HepG2 (cell line): Measurements from ENCODE around the gene SPG7. TPM values are rescaled to one million over a fixed set of nuclear protein-coding genes. Genes with fewer than 3 reads are reported as not detected.

Source experiments
- AGO1 ChIP-seq: fragments of 200-400 bp; formaldehyde crosslinking; IDR thresholded peaks from 2 replicates; pipeline ENCODE4 v1.6.1; 2017; ENCODE audit warnings: mild to moderate bottlenecking, low read depth, low read length, moderate library complexity; ENCODE audit not compliant: poor library complexity, severe bottlenecking
- AKAP8 ChIP-seq: sonication (generic); formaldehyde crosslinking; IDR thresholded peaks from 2 replicates; pipeline ENCODE4 v1.5.1; 2020; ENCODE audit warnings: mild to moderate bottlenecking, missing genetic modification reagents
- ARID5B ChIP-seq: IDR thresholded peaks from 2 replicates; pipeline ENCODE4 v1.4.0; 2020; ENCODE audit warnings: mild to moderate bottlenecking, missing genetic modification reagents
- FOXA3 ChIP-seq: IDR thresholded peaks from 2 replicates; pipeline ENCODE4 v1.6.1; 2016; ENCODE audit warnings: missing genetic modification reagents, missing compliant biosample characterization
- GLMP ChIP-seq: sonication (generic); formaldehyde crosslinking; IDR thresholded peaks from 2 replicates; pipeline ENCODE4 v1.9.0; 2021; ENCODE audit warnings: missing genetic modification reagents, mild to moderate bottlenecking, borderline replicate concordance
- IKZF4 ChIP-seq: sonication (generic); formaldehyde crosslinking; IDR thresholded peaks from 2 replicates; pipeline ENCODE4 v1.5.1; 2020; ENCODE audit warnings: borderline replicate concordance, mild to moderate bottlenecking, low read depth, missing genetic modification reagents; ENCODE audit errors: not compliant biosample characterization
- NFIC ChIP-seq: IDR thresholded peaks from 2 replicates; pipeline ENCODE4 v1.6.1; 2012; ENCODE audit warnings: mild to moderate bottlenecking, low read length, inconsistent platforms
- NKX3-1 ChIP-seq: sonication (generic); formaldehyde crosslinking; IDR thresholded peaks from 2 replicates; pipeline ENCODE4 v1.5.0; 2020; ENCODE audit warnings: missing genetic modification reagents
- PPARG ChIP-seq: conservative IDR thresholded peaks from 2 replicates; pipeline ENCODE4 v1.6.1; 2016; ENCODE audit warnings: missing biosample characterization, missing genetic modification reagents
- PRPF4 ChIP-seq: fragments of 200-400 bp; formaldehyde crosslinking; IDR thresholded peaks from 2 replicates; pipeline ENCODE4 v1.6.1; 2016; ENCODE audit warnings: low read length, low read depth; ENCODE audit not compliant: poor library complexity, severe bottlenecking
- REL ChIP-seq: sonication (generic); formaldehyde crosslinking; conservative IDR thresholded peaks from 2 replicates; pipeline ENCODE4 v1.8.0; 2022; ENCODE audit warnings: mild to moderate bottlenecking, missing genetic modification reagents, moderate library complexity
- SIX1 ChIP-seq: sonication (generic); formaldehyde crosslinking; IDR thresholded peaks from 2 replicates; pipeline ENCODE4 v1.4.0; 2020; ENCODE audit warnings: missing genetic modification reagents, borderline replicate concordance
- TRIM24 ChIP-seq: sonication (generic); formaldehyde crosslinking; IDR thresholded peaks from 2 replicates; pipeline ENCODE4 v1.8.0; 2022; ENCODE audit warnings: mild to moderate bottlenecking, missing genetic modification reagents
- ZC3H4 ChIP-seq: sonication (generic); formaldehyde crosslinking; IDR thresholded peaks from 2 replicates; pipeline ENCODE4 v1.4.0; 2020; ENCODE audit warnings: missing genetic modification reagents, borderline replicate concordance
- ZNF180 ChIP-seq: sonication (generic); formaldehyde crosslinking; IDR thresholded peaks from 2 replicates; pipeline ENCODE4 v1.4.0; 2020; ENCODE audit warnings: low read depth, missing genetic modification reagents, borderline replicate concordance
- ZNF33B ChIP-seq: sonication (generic); formaldehyde crosslinking; IDR thresholded peaks from 2 replicates; pipeline ENCODE4 v1.5.1; 2020; ENCODE audit warnings: mild to moderate bottlenecking, missing genetic modification reagents
- ZNF382 ChIP-seq: sonication (generic); formaldehyde crosslinking; IDR thresholded peaks from 2 replicates; pipeline ENCODE4 v1.5.0; 2020; ENCODE audit warnings: missing genetic modification reagents, mild to moderate bottlenecking, borderline replicate concordance
- ZNF574 ChIP-seq: sonication (generic); formaldehyde crosslinking; IDR thresholded peaks from 2 replicates; pipeline ENCODE4 v1.4.0; 2020; ENCODE audit warnings: missing genetic modification reagents
- ZZZ3 ChIP-seq: sonication (generic); formaldehyde crosslinking; IDR thresholded peaks from 2 replicates; pipeline ENCODE4 v1.4.0; 2020; ENCODE audit warnings: missing genetic modification reagents, mild to moderate bottlenecking, borderline replicate concordance
- polyA plus RNA-seq, 8 experiments: library from polyadenylated mRNA; depleted of rRNA in 3 of 8; stranded (reverse) in 7 of 8; unstranded in 1 of 8; fragments of >200 nt; fragmentation: Illumina TruSeq in 4 of 8; extraction: Trizol in 4 of 8; gene quantifications; 2 replicates each; pipeline versions ENCODE4 v1.2.1 to v1.2.3, GENCODE V29; 2011 to 2016; ENCODE audit warnings: low read depth in 4 of 8, missing spikeins in 1 of 8, mixed read lengths in 1 of 8; ENCODE audit not compliant: insufficient read depth in 1 of 8
- total RNA-seq, 5 experiments: library from RNA; depleted of rRNA; stranded (reverse); fragments of >200 nt; fragmentation: Illumina TruSeq; extraction: Trizol; gene quantifications; 2 replicates each; pipeline ENCODE4 v1.2.3, GENCODE V29; 2016; ENCODE audit warnings: low read depth in 1 of 5

The SPG7 gene
- total and polyA plus RNA-seq, 2 of the 13 experiments (the other 11 are each of a cell fraction or from before 2014, with no cell fraction given) = 66.0 to 136 TPM

GRCh38 chr16:89563639-89564392 is 55.6 kb downstream of the SPG7 start (continued):
- TF ChIP-seq NFIC (0 out of 2 replicates have a peak, but pooled peaks have one; percentile 3), ZZZ3 (no peak), GLMP (CRISPR knock-in tag) (no peak), FOXA3 (CRISPR knock-in tag) (no peak), ZNF33B (no peak), IKZF4 (no peak), PRPF4 (no peak), TRIM24 (no peak), ZNF180 (no peak), ZNF382 (no peak), AGO1 (no peak), ZNF574 (CRISPR knock-in tag) (no peak), NKX3-1 (CRISPR knock-in tag) (no peak), ZC3H4 (peak; percentile 96), PPARG (CRISPR knock-in tag) (no peak), ARID5B (0 out of 2 replicates have a peak, but pooled peaks have one; percentile 14), AKAP8 (no peak), REL (CRISPR knock-in tag) (no peak), SIX1 (no peak)
